GM21381 (cell line): ENCODE data around the gene GBX2.
"Not testable (repeated sequence)": the region's sequence is repeated elsewhere in the genome, so short reads cannot be mapped to it uniquely, and the experiment has no call there.

Source experiments
- ATAC-seq: cut with Tn5 transposase; IDR thresholded peaks from one replicate; pipeline ENCODE4 v1.9.1; 2021; ENCODE audit warnings: mild to moderate bottlenecking, moderate library complexity; ENCODE audit not compliant: unreplicated experiment

Gene GBX2

DNA sequence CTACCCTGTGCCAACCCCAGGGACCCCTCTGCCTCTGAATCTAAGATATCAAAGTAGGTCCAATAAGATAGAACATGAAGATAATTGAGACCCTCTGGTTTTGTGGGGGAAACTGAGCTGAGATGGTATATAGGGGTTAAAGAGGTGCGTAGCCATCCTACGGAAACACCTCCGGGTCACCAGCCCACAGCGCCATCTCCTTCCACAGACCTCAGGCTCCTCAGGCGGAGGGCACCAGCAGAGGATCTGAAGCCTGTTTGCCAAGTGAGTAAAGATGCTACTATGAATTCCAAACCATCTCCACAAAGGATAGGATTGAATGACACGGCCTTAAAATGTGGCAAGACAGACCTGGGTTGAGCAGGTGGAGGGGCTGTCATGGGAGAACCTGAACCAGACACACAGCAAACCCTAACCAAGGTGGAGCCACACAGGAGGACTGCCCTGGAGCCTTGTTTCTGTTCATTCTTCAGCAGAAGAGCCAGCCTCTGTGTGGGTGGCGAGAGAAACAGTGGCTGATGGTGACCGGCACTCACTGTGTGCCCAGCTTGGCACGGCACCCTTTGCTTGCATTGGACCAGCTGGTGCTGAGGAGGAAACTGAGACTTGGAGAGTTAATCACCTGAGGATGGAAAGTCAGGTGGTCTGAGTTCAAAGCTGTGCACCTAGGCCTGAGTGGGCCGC lies 10.2 kb downstream of the GBX2 start:
- ATAC-seq: no peak

- ATAC-seq: no peak
Observed at GRCh38 chr2:236157366-236157765, 10.8 kb downstream of the GBX2 start.

GRCh38 chr2:236156860-236157194 lies 11.4 kb downstream of the GBX2 start:
- ATAC-seq: no peak

DNA sequence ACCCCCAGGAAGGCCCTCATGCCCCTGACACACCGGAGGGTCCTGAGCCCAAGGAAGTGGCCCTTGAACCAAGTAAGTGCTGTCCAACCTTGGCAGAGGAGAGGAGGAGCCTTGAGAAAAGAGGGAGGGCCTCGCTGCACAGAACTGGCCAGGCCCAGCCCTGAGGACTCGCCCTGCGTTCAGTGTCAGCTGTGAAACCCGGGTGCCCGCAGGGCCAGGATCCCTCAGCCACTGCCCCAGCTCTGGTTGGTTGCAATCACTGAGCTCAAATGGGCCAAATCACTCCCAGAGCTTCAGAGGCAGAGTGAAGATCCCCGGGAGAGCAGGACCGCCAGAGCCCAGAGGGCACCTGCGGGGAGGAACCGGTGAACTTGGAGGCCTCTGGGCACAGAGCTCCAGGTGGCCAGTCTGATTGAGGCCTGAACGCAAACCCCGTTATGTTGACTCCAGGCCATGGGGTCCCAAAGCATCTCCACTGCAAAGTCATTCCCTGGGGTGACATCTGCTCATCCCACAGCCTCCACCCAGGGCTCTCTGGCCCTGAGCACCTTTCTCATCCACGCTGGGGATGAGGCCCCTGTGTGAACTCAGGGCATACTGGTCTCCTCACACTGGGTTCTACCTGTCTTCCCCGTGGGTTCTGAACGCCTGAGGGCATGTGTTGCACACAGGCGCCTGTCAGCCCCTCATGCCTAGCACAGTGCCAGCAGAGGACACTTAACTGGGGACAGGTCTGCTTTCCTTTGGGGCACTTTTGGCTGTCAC lies 11.9 kb downstream of the GBX2 start:
- ATAC-seq: no peak

- no peak for ATAC-seq
Observed at GRCh38 chr2:236155406-236155805, 12.8 kb downstream of the GBX2 start.

GRCh38 chr2:236146436-236146835 lies 21.8 kb downstream of the GBX2 start:
- no peak for ATAC-seq

DNA sequence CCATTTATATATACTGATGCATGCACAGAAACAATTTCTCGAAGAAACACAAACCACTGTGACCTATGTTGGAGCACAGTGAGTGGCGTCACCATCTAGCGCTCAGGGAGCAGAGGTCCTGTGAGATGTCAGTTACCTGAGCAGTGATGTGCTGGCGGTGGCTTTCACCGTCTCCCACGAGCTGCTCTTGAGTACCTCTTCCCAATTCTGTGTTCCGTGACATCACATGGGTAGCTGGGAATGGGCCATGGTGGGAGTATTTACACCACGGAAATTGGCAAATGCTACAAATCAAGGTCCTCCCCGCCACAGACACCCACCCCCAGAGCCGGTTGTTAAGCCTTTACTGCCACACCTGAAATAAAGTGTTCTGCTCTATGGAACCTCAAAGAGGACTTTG lies 24.4 kb downstream of the GBX2 start:
- no peak for ATAC-seq

- not testable (repeated sequence) for ATAC-seq
Observed at GRCh38 chr2:236141616-236142015, 26.6 kb downstream of the GBX2 start.

GRCh38 chr2:236137066-236137465 lies 31.1 kb downstream of the GBX2 start:
- ATAC-seq: no peak

- no peak for ATAC-seq
Observed at GRCh38 chr2:236136538-236136937, 31.6 kb downstream of the GBX2 start.

GRCh38 chr2:236133410-236134012 lies 34.7 kb downstream of the GBX2 start:
- ATAC-seq: no peak

GRCh38 chr2:236131073-236131692 lies 37.0 kb downstream of the GBX2 start:
- no peak for ATAC-seq

DNA sequence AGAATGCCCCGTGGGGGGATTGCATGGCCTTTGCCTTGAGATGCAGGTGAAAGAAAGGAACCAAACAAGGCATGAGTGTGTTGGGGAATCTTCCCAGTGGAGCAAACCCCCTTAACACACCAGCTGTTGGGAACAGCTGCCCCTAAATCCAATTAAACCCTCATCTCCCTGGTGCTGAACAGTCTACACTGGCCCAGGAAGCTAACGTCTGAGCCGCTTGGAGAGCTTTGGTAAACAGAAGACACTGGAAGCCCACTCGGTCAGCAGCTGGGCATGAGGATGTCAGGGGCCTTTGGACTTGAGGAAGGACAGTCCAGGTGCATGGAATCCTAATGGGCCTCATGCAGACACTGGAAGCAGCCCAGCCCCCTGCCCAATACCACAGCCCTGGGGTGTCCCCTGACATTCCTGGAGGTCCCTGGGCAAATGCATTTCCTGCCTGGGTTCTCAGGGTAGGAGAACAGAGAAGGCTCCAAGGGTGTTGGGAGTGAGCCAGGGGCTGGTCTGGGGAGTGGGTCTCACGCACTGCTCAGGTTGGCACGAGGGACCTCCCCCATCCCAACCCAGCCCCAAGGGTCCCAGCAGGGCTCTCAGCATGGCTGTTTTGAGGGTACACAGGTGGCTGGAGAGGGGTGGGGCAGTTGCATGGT lies 37.7 kb downstream of the GBX2 start:
- ATAC-seq: no peak

- ATAC-seq: no peak
Observed at GRCh38 chr2:236129935-236130334, 38.3 kb downstream of the GBX2 start.

GRCh38 chr2:236128321-236128720 lies 39.9 kb downstream of the GBX2 start:
- no peak for ATAC-seq

DNA sequence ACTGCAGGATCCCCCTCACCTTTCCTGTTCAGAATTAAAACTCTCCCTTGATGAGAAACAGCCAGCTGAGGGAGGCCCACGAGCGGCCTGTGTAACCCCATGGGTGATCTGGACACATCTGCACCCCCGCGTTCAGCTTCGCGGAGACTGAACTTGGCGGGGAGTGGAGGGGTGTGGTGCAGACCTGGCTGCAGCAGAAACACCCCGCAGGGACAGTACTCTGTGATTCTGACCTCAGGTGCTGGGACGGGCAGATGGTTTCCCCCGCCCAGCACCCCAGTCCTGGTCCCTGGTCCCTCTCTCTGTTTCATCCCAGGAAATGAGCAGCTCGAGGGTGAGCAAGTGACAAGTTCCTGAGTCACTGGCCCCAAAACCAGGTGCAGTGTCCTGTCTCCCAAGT lies 41.2 kb downstream of the GBX2 start:
- ATAC-seq: no peak

GRCh38 chr2:236125541-236125940 lies 42.6 kb downstream of the GBX2 start:
- no peak for ATAC-seq

GRCh38 chr2:236124182-236124893 lies 43.8 kb downstream of the GBX2 start:
- no peak for ATAC-seq

- ATAC-seq: no peak
Observed at GRCh38 chr2:236123716-236124115, 44.5 kb downstream of the GBX2 start.

- ATAC-seq: no peak
Observed at GRCh38 chr2:236122236-236122635, 46.0 kb downstream of the GBX2 start.

DNA sequence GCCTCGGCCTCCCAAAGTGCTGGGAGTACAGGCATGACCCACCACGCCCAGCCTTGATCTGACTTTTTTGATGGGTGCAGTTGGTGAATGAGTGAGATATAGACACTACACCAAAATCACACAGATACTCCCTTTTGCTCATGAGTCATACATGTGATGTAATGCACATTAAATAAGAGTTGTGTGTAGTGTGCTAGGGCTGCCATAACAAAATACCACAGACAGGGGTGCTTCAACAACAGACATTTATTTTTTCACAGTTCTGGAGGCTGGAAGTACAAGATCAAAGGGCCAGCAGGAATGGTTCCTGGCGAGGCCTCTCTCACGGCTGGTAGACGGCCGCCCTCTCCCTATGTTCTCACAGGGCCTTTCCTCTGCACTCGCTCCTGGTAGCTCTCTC lies 46.6 kb downstream of the GBX2 start:
- no peak for ATAC-seq
